Smooth muscle cell (in vitro differentiated cells): Measurements from ENCODE around the gene CGB3. TPM values are rescaled to one million over a fixed set of nuclear protein-coding genes. Genes with fewer than 3 reads are reported as not detected.

Experiments used
- DNase-seq: peaks from one replicate; lab custom pipeline; 2025; ENCODE audit not compliant: unreplicated experiment; lab: John Stamatoyannopoulos, UW
- H2AFZ ChIP-seq: fragments of 200-600 bp; sonication (generic); 2 replicates; pipeline ENCODE4 v1.6.0; 2016; ENCODE audit warnings: antibody characterized with exemption, low read depth, mild to moderate bottlenecking
- H3F3A ChIP-seq: fragments of 200-600 bp; sonication (generic); 2 replicates; pipeline ENCODE4 v1.6.0; 2017; ENCODE audit warnings: antibody characterized with exemption, low read depth
- H3K27ac ChIP-seq: fragments of 200-600 bp; sonication (generic); 2 replicates; pipeline ENCODE4 v1.5.1; 2016; ENCODE audit warnings: low read depth, mild to moderate bottlenecking
- H3K27me3 ChIP-seq: fragments of 200-600 bp; sonication (generic); 2 replicates; pipeline ENCODE4 v1.6.1; 2016; ENCODE audit warnings: low read depth, mild to moderate bottlenecking
- H3K36me3 ChIP-seq: fragments of 200-600 bp; sonication (generic); 2 replicates; pipeline ENCODE4 v1.5.1; 2016; ENCODE audit warnings: low read depth
- H3K4me1 ChIP-seq: fragments of 200-600 bp; sonication (generic); 2 replicates; pipeline ENCODE4 v1.5.1; 2016; ENCODE audit warnings: low read depth
- H3K4me2 ChIP-seq: fragments of 200-600 bp; sonication (generic); 2 replicates; pipeline ENCODE4 v1.6.0; 2016; ENCODE audit warnings: mild to moderate bottlenecking
- H3K4me3 ChIP-seq: fragments of 200-600 bp; sonication (generic); 2 replicates; pipeline ENCODE4 v1.5.1; 2016; ENCODE audit warnings: mild to moderate bottlenecking
- H3K79me2 ChIP-seq: fragments of 200-600 bp; sonication (generic); 2 replicates; pipeline ENCODE4 v1.6.0; 2016; ENCODE audit warnings: low read depth, mild to moderate bottlenecking
- H3K9ac ChIP-seq: fragments of 200-600 bp; sonication (generic); 2 replicates; pipeline ENCODE4 v1.6.0; 2016; ENCODE audit warnings: low read depth
- H3K9me3 ChIP-seq: fragments of 200-600 bp; sonication (generic); replicated peaks from 2 replicates; pipeline ENCODE4 v1.5.1; 2016; ENCODE audit warnings: low read depth
- H4K20me1 ChIP-seq: fragments of 200-600 bp; sonication (generic); 2 replicates; pipeline ENCODE4 v1.6.0; 2016; ENCODE audit warnings: low read depth
- WGBS: methylation state at CpG from one replicate; pipeline ENCODE4 v1.1.7; 2016; ENCODE audit warnings: low lambda C conversion rate; 5-methylcytosine and 5-hydroxymethylcytosine counted together
- polyA plus RNA-seq: library from polyadenylated mRNA; unstranded; fragments of >200 nt; fragmentation: Nextera tagmentation; extraction: Ambion mirVana; gene quantifications from 2 replicates; pipeline ENCODE4 v1.2.1, GENCODE V29; 2016
- total RNA-seq: library from RNA; depleted of rRNA; stranded (reverse); fragments of >200 nt; gene quantifications from 2 replicates; pipeline ENCODE4 v1.2.3, GENCODE V29; 2014
- TF ChIP-seq, protein P1 (sequence below): fragments of 200-600 bp; sonication (generic); IDR thresholded peaks from 2 replicates; pipeline ENCODE4 v1.5.1; 2017; ENCODE audit warnings: borderline replicate concordance, mild to moderate bottlenecking, antibody characterized with exemption; ENCODE audit not compliant: insufficient read depth, poor library complexity, severe bottlenecking

CGB3 gene
- total and polyA plus RNA-seq, 2 experiments from 2014 or later: 0.45 TPM; not detected in 1

DNA sequence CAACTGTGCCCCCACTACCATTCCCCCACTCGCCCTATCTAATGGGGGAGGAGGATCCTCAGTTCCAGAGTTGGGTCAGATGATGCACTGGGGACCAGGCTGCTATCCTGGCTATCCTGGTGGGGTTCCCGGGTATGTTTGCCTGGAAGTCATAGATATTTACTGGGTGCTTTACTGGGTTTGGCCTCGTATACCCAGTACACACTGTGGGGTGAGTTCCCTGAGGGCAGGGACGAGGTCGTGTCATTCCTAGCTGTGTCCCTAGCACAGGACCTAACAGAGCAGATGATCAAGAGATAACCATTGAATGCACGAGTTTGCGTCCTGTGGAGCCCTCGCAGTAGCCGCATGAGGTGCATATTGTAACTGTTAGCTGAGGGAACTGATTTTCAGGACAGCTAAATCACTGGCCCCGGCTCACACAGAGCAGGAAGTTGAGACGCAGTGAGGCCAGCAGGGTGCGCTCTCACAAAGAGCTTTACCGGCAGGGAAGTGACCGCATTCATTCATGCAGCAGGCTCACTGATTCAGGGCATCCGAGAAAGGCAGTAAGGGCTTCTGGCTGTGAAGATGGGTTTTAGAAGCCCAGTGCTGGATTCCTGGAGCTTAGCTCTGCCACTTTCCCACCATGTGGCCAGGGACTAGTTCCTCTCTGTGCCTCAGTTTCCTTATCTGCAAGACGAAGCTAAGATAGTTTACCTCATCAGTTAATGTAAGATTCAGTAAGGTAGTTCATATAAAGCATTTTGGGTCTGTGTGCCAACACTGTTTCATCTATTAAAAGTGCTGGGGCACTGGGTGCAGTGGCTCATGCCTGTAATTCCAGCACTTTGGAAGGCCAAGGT, 24.4 kb downstream of the CGB3 start:
- Histone ChIP-seq H3K27ac (no peak overlapping the region), H3K79me2 (peaks cover 27% of the 10 kb centered on the region), H3K4me3 (no peak overlapping the region), H3K27me3 (no peaks in the 10 kb centered on the region), H3F3A (no peaks in the 10 kb centered on the region), H2AFZ (no peak overlapping the region), H3K9me3 (no peaks in the 10 kb centered on the region), H3K4me2 (no peak overlapping the region), H3K36me3 (no peaks in the 10 kb centered on the region), H4K20me1 (peaks cover 16% of the 10 kb centered on the region), H3K9ac (no peak overlapping the region), H3K4me1 (peaks cover 1% of the 10 kb centered on the region)
- DNase-seq: no peak
- 59% methylated on average over 16 of the region's 16 CpGs for WGBS
- TF ChIP-seq, protein P1, sequence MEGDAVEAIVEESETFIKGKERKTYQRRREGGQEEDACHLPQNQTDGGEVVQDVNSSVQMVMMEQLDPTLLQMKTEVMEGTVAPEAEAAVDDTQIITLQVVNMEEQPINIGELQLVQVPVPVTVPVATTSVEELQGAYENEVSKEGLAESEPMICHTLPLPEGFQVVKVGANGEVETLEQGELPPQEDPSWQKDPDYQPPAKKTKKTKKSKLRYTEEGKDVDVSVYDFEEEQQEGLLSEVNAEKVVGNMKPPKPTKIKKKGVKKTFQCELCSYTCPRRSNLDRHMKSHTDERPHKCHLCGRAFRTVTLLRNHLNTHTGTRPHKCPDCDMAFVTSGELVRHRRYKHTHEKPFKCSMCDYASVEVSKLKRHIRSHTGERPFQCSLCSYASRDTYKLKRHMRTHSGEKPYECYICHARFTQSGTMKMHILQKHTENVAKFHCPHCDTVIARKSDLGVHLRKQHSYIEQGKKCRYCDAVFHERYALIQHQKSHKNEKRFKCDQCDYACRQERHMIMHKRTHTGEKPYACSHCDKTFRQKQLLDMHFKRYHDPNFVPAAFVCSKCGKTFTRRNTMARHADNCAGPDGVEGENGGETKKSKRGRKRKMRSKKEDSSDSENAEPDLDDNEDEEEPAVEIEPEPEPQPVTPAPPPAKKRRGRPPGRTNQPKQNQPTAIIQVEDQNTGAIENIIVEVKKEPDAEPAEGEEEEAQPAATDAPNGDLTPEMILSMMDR: peak; percentile 54

DNA sequence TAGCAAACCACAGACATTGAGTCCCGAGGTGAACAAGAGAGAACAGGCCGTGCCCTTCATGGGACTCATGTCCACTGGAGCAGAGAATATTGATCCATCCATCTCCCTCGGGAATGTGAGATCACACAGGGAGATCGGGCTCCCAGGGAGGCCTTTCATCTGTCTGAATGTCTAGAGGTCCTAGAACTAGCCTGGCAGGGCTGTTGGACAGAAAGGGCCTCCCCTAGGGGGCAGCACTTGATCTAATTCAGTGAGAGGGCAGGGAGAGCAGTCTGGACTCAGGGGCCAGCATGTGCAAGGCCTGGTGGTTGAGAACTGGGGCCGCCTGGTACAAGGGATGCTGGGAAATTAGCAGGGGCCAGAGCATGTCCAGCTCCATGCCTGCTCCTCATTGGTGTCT, 26.2 kb downstream of the CGB3 start:
- H3K4me1 ChIP-seq: peaks cover 6% of the 10 kb centered on the region
- H3K4me2 ChIP-seq: no peak overlapping the region
- H3K36me3 ChIP-seq: no peaks in the 10 kb centered on the region
- H3K79me2 ChIP-seq: peaks cover 36% of the 10 kb centered on the region
- no peaks in the 10 kb centered on the region for H3K27me3 ChIP-seq
- H4K20me1 ChIP-seq: peaks cover 16% of the 10 kb centered on the region
- no peak for DNase-seq
- TF ChIP-seq, protein P1: peak; percentile 46
- H2AFZ ChIP-seq: no peak overlapping the region
- H3K27ac ChIP-seq: no peak overlapping the region
- no peaks in the 10 kb centered on the region for H3K9me3 ChIP-seq
- no peak overlapping the region for H3K4me3 ChIP-seq
- no peaks in the 10 kb centered on the region for H3F3A ChIP-seq
- no peak overlapping the region for H3K9ac ChIP-seq
- WGBS: 87% methylated on average over 5 of the region's 5 CpGs

DNA sequence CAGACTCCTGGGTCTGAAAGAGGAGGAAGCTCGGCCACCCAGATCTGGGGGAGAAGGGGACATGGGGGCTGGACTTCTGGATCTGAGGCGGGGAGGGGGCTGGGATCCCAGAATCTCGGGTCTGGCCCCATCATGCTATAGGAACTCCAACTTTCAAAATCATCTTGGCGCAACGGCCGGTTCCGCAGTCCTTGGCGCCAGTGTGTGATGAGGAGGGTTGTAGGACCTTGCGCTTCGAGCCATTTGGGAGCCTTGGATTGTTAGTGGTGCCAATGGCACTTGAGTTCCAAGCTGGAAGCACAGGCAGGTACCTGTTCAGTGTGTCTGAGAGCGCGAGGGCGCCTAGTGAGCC, 30.1 kb downstream of the CGB3 start:
- peak overlapping the region; percentile 86 for H3K4me3 ChIP-seq
- no peaks in the 10 kb centered on the region for H3K27me3 ChIP-seq
- peaks cover 39% of the 10 kb centered on the region for H4K20me1 ChIP-seq
- H3K36me3 ChIP-seq: no peaks in the 10 kb centered on the region
- WGBS: 5% methylated on average over 12 of the region's 13 CpGs
- peak overlapping the region; percentile 7 for H3K27ac ChIP-seq
- TF ChIP-seq, protein P1: no peak
- peak overlapping the region; percentile 82 for H3K9ac ChIP-seq
- no peak for DNase-seq
- H3K9me3 ChIP-seq: no peaks in the 10 kb centered on the region
- peak overlapping the region; percentile 100 for H3K4me2 ChIP-seq
- no peaks in the 10 kb centered on the region for H3F3A ChIP-seq
- H3K4me1 ChIP-seq: peaks cover 16% of the 10 kb centered on the region
- H2AFZ ChIP-seq: peak overlapping the region; percentile 21
- H3K79me2 ChIP-seq: peaks cover 71% of the 10 kb centered on the region
